NCI-H2196 treated with DMSO at 0.1 percent for 48 hours (cell line): ENCODE data around the gene TRHDE.

Source experiments
- DNase-seq: peaks from one replicate; lab custom pipeline; 2025; ENCODE audit not compliant: unreplicated experiment; lab: John Stamatoyannopoulos, UW

Gene TRHDE

DNA sequence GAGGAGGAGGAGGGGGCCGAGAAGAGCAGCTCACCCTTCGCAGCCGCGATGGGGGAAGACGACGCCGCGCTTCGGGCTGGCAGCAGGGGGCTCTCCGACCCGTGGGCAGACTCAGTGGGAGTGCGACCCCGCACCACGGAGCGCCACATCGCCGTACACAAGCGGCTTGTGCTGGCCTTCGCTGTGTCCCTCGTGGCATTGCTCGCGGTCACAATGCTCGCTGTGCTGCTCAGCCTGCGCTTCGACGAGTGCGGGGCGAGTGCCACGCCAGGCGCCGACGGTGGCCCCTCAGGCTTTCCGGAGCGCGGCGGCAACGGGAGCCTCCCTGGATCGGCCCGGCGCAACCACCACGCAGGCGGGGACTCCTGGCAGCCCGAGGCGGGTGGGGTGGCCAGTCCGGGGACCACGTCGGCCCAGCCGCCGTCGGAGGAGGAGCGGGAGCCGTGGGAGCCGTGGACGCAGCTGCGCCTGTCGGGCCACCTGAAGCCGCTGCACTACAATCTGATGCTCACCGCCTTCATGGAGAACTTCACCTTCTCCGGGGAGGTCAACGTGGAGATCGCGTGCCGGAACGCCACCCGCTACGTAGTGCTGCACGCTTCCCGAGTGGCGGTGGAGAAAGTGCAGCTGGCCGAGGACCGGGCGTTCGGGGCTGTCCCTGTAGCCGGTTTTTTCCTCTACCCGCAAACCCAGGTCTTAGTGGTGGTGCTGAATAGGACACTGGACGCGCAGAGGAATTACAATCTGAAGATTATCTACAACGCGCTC, 745 bp downstream of the TRHDE start:
- DNase-seq, result no peak

DNA sequence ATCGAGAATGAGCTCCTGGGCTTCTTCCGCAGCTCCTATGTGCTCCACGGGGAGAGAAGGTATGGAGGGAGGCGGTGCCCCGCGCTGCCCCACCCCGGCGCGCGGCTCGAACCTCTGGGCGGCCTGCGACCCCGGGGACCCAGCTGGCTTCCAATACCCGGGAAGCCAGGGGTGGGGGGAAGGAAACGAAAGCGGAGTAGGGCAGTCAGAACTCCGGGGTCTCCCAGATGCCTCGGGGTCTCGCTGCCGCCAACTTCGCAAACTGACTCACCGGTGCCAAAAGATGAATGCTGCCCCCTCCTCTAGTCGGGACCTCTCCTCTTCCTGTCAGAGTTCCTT, 1.3 kb downstream of the TRHDE start:
- DNase-seq, result no peak

DNA sequence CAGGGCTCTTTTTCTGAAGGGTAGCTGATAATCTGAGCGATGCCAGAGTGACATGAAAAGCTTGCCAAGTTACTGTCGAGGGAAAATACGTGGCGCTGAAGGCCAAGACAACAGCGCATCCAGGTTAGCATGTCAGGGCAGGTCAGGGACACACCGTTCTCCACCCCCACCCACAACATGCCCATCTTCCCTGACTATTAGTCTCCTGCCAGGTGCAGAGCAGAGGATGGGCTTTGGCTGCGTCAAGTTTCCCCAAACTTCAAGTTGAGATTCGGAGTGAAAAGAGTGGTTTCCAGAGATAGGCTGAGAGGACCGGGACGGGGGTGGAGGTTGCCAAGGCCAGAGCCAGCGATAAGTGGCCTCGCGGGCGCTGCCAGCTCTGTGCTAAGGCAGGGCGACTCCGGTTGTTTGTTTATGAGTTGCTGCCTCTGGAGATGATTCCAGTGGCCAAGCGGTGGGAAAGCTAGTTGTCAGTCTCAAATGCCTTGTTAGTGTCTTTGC, 1.7 kb downstream of the TRHDE start:
- DNase-seq, result no peak

DNA sequence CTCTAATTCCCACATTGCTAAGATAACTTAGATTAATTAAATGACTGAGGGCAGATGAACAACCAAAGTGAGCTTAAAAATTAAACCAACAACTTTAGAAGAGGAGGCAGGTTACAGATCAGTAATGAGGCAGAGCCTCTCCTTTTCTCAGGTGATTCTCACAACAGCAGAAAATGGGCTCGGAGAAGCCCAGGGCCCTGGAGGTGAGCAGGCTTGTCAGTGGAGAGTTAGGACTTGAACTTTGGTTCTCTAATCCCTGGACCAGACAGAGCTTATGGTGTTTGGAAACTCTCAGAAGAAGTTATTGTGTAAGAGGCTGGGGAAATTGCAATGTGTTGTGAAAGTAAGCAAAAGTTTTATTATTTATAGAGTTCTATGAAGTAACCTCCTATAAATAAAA, 2.8 kb downstream of the TRHDE start:
- no peak for DNase-seq

DNA sequence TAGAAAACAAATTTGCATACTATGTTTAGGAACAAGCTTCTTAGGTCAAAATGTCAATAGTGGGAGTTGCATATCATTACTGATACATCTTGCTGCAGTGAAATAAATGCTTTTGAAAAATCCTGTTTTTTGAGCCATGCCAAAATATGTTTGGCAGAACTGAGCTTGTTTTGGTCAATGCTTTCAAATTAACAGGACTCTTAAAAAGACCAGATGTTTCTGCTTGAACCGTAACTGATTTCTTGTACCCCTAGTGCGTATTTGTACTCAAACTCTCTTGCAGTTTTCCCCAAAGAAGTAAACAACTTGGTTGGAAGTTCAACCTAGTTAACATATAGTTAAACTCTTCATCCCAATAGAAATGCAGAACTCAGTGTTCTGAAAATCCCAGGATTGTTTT, 3.4 kb downstream of the TRHDE start:
- DNase-seq, result no peak

DNA sequence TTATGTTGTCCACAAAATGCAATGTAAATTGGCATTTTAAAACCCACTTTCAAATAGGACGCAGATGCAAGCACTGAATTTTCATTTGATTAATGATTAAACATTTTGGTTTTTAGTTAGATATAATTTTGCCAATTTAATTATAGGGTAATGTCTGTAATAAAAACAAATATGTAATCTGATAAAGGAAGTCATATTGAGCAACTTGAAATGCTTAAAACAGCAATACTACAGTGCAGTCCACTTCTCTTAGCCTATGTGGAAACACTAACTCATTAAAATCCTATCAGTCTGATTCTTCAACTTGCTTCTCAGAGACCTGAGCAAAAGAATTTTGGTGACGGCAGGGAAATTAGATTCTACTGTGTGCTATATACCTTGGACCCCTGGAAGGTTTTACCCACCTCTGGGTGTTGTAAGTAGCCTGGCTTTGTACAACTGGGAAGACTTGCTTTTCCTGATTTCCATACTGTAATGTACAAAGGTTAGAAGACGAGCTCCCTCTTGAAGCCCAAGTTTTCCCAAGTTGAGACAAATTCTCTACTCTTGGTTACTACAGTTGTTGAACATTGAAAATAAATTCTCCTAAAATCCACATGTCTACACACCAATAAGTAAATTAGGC, 4.1 kb downstream of the TRHDE start:
- DNase-seq, result no peak

DNA sequence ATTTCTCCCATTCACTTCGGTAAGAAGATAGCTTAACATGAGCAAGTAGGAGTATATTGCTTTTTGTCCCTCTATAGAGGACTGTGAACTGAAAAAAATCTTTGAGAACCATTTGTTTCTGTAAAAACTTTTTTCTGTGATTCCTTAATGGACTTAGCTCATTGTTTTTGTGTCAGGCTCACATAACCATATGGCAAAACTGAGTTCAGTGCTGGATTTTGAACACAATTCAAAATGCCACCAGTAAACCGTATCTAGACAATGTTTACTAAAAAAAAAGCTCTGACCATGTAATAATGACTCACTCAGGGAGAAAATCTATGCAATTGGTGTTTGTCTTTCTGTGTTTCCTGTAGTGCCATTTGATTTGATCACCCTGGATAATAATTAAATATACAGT, 5.2 kb downstream of the TRHDE start:
- DNase-seq, result no peak

DNA sequence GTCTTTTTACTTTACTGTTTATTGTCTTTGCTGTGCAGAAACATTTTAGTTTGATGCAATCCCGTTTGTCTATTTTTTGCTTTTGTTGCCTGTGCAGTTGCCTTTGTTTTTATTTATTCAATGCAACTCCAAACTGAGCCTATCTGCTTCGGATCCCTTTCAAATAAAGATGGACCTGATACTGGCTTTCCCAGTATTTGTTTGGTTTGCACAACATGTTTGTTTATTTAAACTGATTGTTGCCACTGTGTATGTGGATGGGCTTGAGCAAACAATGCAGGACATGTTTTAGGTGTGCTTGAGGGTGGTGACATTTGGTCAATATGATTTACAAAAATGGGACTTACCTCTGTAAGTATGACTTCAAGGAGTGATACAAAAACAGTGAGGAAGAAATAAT, 6.7 kb downstream of the TRHDE start:
- no peak for DNase-seq

DNA sequence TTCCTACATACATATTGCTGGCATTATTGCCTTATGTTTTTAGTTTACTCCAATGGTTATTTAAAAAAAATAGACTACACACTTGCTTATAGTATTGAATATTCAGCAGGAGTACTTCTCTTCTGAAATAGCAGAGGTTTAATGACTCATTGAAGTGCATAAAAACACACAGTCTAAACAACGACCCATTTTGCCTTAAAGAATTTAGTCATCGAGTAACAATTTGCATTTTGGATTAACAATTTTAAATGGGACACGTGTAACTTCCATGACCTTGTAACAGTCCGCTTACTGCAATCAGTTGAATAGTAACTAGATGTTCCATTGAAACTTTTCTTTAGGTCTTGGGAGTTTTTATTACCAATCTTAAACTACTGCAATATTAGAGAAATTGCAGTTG, 9.0 kb downstream of the TRHDE start:
- no peak for DNase-seq

DNA sequence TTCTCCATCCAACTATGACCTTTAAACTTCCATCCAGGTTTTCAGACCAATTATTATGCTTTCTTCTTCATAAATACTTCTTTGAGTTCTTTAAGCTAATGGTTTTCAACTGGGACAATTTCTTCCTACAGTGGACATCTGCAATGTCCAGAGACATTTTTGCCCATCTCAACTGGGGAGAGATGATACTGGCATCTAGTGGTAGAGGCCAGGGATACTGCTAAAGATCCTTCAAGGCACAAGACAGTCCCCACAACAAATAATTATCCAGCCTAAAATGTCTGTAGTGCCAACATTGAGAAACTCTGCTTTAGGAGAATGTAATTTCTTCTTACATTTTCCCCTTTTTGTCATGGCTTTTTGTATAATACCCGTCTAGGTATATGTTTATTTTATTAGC, 10.6 kb downstream of the TRHDE start:
- no peak for DNase-seq

DNA sequence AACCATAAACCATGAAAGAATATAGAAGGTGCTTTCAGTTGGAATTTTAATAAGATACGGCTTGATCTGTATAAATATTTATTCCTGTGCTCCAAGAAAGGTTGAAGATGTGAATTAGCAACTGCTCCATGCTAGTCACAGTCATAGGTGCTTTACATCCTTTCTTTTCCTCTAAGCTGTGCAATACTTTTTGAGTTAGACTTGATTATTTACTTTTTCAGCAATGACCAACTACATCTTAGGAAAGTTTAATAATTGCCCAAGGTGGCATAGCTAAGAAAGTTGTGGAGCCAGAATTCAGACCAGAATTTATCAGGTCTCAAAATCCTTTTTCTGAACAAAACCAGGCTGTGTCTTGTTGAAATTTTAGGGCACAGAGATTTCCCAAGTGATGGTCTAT, 13.7 kb downstream of the TRHDE start:
- no peak for DNase-seq

DNA sequence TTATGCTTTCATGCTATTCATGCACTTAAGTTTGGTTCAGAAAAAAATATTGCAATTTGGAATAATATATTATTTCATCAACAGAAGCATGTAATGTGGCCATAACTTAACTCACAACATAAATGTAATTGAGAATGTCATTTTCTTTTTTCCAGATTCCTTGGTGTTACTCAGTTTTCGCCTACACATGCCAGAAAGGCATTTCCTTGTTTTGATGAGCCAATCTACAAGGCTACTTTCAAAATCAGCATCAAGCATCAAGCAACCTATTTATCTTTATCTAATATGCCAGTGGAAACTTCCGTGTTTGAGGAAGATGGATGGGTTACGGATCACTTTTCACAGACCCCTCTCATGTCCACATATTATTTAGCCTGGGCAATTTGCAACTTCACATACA, 14.4 kb downstream of the TRHDE start:
- DNase-seq, result no peak

DNA sequence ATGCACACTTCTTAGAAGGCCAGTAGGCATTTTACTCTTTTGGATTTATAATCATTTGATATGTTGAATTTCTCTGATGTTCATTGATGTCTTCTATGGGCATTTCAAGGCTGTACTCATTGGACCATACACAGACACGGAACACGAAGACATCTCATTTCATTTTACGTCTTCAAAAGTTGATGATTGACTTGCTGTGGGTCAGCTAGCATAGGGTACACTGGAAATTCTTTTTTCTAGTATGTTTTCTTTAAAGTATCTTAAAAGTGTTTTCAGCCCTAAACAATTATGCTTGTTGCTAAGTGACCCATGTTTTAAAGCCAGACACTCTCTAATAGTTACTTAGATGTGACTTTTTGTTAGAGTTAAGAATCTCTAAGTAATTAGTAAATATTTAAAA, 16.3 kb downstream of the TRHDE start:
- no peak for DNase-seq

DNA sequence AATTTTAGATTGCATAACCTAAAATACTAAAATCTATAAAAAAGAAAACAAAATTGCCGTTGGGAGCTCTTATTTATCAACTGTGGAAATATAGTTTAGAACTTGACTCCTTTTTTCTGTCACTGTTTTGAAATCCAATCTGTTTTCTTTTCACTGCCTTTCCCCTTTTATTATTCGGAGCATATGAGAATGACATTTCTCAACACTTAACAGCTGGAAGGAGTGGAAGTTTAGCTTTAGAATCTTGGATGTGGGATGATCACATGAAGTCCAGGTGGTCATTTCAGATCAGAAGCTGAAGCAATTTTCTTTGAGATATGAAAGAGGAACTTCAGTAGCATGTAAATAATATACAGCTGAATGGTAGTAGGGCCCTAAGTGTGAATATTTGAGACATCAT, 16.7 kb downstream of the TRHDE start:
- no peak for DNase-seq

DNA sequence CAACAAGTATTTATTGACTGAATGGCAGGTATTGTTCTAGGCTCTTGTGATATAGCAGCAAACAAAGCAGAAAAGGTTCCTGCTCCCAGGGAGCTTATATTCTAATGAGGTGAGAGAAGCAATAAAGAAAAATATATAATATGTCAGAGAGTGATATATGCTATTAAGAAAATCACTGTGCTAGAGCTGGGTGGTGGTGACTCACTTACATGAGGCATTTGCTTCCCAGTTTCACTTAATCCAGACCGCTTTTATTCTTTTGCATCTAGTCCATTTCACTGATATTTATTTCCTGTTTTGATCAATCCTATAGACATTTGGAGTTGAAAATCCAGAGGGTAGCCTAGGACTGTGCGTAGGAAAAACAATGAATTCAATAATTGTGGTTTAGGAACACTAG, 17.5 kb downstream of the TRHDE start:
- no peak for DNase-seq

DNA sequence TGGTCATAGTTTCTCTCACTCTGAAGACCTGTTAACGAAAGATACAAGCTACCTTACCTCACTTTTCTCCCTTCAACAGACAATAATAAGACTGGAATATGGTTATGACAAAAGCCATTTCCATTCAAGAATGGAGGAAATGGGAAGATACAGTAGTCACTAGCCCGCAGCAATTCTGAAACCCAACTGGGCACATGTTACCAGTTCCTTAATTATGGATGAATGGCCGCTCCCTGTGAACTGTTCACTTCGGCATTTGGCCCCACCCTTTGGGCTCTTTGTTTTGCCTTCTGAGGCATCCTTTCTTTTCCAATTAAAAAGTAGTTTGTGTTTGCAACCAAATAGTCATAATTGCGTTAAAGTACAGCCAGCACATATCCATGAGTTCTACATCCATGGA, 19.0 kb downstream of the TRHDE start:
- no peak for DNase-seq

DNA sequence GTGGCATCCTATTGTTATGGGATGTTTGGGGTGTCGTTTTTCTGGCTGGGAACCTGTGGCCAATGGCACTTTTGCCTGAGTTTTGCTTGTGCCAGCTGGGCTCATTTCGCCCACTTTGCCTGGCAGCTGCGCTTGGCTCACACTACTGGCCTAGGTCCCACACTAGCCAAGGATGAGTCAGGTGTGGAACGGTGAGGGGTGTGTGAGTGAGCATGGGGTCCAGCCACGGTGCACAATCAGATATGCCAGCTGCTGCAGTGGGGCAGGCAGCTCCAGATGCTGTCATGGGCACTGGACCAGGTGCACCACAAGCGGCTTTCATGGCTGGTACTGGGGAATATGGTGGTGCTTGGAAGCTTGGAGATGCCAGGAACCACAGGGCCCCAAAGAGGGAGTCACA, 21.5 kb downstream of the TRHDE start:
- no peak for DNase-seq

DNA sequence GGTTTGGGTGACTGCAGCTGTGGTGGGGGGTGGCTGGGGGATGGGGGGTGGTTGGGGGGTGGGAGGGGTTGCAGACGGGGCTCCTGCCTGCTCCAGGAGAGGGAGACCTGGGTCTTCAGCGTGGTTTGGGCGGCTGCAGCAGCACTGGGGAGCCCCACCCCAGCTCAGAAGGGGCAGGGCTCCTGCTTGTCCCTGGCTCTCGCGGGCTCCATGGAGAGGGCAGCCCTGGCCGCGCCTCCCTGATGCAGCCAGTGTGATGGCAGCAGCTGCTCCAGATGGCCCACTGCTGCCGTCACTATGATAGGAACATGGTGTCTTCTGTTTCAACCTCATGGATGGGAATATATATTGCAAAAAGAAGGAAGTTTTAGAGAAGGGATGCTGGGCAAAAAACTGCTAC, 22.9 kb downstream of the TRHDE start:
- no peak for DNase-seq

DNA sequence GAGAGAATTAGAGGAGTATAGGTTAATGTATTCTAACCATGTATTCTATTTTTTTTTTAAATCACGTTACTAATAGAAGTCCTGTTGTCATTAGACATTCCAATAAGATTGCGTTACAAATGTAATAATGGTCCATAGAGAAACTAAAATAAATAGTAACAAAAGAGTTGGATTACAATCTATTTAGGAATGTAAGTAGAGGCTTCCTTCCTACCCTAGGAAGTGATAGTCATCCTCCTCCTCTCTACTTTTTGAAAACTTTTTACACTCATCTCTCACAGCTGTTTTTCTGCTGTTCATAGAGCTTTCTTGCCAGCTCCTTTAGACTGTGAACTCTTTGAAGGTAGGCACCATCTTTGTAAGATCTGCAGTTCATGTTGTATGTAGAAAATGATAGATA, 23.6 kb downstream of the TRHDE start:
- DNase-seq, result no peak

DNA sequence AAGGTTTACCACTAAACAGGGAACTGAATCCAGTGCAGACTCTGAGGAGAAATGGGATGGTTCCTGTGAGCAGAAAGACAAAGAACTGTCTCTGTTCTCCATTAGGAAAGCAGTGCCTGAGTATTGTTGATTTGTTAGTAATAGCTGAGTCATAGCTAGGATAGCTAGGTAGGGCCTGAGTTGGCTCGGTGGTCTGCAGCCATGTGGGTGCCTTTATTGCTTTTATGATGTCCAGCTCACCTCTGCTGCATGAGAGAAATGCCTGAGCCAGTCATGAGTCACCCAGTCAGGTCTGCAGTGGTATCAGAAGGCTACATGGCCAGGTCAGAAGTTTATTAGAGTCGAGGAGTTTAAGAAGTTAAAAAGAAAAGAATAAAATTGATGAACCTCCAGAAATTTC, 24.2 kb downstream of the TRHDE start:
- no peak for DNase-seq

DNA sequence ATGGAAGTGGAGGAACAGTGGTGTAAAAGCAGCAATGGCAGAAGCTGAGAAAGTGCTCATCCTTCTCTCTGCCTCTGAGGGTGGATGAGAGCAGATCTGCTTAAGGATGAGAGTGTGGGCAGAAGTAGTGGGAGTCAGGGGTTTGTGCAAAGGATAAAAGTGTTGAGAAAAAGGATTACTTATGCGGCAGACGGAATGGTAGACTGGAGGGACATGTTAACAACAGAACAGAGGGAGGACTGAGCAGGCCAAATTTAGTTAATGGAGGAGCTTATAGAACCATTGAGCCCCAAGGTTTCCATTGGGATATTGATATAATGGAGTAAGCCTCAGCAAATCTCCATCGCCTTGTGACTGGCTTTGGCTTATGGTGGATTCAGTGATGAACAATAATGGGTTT, 25.5 kb downstream of the TRHDE start:
- no peak for DNase-seq

DNA sequence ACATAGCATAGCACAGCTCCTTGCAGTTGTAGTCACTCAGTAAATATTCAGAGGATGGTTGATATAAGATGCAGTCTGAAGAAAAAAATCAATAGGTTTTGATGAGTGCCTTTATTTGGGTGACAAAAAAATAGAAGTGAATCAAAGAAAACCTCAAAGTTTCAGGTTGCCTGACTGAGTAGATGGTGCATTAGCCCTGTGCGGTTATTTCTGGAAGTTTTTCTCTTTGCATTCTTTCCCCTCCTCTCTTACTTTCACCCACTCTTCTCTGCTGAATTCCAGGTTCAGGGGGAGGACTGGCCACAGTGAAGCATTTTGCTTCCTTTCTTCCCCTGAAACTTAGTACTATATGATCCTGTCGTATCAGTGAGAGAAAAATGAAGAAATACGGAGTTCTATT, 28.6 kb downstream of the TRHDE start:
- no peak for DNase-seq

DNA sequence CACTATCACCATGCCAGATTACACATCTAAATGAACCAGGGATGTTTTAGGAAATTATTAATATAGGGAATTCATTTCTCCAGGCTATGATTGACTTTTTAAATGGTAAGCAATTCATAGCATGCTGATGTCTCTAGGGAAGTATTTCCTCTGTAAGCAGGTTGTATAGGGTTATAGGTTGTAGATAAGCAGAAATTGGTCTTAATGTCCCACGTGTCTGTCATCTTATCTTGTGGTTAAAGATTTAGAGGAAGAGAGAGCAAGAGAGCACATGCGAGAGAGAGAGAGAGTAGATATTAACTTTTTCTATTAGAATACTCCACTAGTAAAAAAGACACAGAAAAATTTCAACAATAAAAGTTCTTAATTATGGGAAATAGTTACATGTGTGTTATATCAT, 32.6 kb downstream of the TRHDE start:
- DNase-seq, result no peak
